IPS-15b (cell line): ENCODE data around the gene PATE3.

ENCODE experiments used
- H3K27me3 ChIP-seq: one replicate; pipeline ENCODE4 v1.6.1; 2013; ENCODE audit warnings: low read length; ENCODE audit not compliant: control insufficient read depth, insufficient read depth
- H3K36me3 ChIP-seq: one replicate; pipeline ENCODE4 v1.6.1; 2013; ENCODE audit warnings: low read length; ENCODE audit not compliant: control insufficient read depth, insufficient read depth
- H3K4me1 ChIP-seq: one replicate; pipeline ENCODE4 v1.6.1; 2013; ENCODE audit warnings: mild to moderate bottlenecking, low read length; ENCODE audit not compliant: control insufficient read depth, insufficient read depth
- H3K4me3 ChIP-seq: one replicate; pipeline ENCODE4 v1.5.1; 2013; ENCODE audit warnings: low read depth, low read length
- H3K9ac ChIP-seq: one replicate; pipeline ENCODE4 v1.6.1; 2013; ENCODE audit warnings: low read depth, mild to moderate bottlenecking, low read length
- H3K9me3 ChIP-seq: one replicate; pipeline ENCODE4 v1.6.1; 2013; ENCODE audit warnings: mild to moderate bottlenecking, low read length; ENCODE audit not compliant: control insufficient read depth, insufficient read depth

The PATE3 gene, protein sequence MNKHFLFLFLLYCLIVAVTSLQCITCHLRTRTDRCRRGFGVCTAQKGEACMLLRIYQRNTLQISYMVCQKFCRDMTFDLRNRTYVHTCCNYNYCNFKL

DNA sequence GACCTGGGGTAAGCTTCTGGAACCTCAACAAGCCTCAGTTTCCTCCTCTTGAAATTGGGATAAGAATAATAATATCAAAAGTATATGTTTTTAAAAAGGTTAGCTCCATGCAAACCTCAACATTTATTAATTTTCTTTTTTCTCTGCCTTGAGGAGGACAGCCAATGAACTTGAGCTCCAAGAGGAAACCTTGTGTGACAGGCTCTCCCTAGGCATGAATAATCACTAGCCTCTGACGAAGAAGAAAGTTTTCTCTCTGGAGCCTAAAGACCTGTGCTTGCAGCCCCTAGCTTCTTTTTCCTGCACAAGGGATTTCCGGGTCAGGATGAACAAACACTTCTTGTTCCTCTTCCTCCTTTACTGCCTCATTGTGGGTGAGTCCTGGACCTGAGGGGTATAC lies at the start of gene PATE3:
TSS of gene PATE3 (plus strand) at position 301 of the 400 bp plus-strand sequence. CDS start at position 326, 25 bp downstream.
- no peak within 1 kb of the TSS for H3K4me3 ChIP-seq
- H3K4me1 ChIP-seq = no peaks in the 10 kb centered on the region
- no peaks in the 10 kb centered on the region for H3K27me3 ChIP-seq
- no peak within 1 kb of the TSS for H3K9ac ChIP-seq
- no peaks in the 10 kb centered on the region for H3K9me3 ChIP-seq
- H3K36me3 ChIP-seq = no peaks in the 10 kb centered on the region

DNA sequence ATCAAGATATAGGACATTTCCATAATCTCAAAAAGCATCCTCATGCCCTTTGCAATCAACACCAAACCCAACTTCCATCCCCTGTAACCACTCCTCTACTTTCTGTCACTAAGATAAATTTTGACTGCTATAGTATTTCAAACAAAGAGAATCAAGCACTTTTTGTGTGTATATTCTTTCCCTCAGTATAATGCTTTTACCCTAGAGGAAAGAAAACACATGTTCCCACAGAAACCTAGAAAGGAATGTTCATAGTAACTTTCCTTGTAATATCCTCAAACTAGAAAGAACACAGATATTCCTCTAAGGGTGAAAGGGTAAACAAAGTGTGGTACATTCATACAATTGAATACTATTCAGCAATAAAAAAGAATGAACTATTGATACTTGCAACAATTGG lies 47.3 kb upstream of the PATE3 start:
- no peaks in the 10 kb centered on the region for H3K27me3 ChIP-seq
- H3K4me3 ChIP-seq = no peak overlapping the region
- H3K9ac ChIP-seq = no peak overlapping the region
- H3K4me1 ChIP-seq = no peaks in the 10 kb centered on the region
- H3K9me3 ChIP-seq = no peaks in the 10 kb centered on the region
- H3K36me3 ChIP-seq = no peaks in the 10 kb centered on the region

DNA sequence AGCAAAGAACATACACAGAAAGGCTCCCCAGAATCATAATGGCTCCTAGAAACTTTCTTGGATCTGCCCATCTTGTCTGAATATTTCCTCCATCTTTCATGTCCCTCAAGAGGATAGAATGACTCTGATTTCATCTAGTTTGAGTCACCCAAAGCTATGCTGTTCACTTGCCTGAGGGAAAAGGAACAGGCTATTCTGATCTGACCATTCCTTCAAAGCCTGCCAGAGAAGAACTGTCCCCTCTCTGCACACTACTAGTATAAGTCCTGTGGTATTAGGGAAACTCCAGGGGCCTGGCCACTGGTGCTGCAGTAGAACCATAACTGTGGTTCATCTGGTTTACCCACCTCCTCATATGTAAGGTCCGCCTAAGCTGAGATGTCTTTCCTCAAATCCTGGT lies 44.2 kb upstream of the PATE3 start:
- no peaks in the 10 kb centered on the region for H3K27me3 ChIP-seq
- no peak overlapping the region for H3K9ac ChIP-seq
- no peaks in the 10 kb centered on the region for H3K36me3 ChIP-seq
- H3K4me1 ChIP-seq = no peaks in the 10 kb centered on the region
- no peaks in the 10 kb centered on the region for H3K9me3 ChIP-seq
- no peak overlapping the region for H3K4me3 ChIP-seq

DNA sequence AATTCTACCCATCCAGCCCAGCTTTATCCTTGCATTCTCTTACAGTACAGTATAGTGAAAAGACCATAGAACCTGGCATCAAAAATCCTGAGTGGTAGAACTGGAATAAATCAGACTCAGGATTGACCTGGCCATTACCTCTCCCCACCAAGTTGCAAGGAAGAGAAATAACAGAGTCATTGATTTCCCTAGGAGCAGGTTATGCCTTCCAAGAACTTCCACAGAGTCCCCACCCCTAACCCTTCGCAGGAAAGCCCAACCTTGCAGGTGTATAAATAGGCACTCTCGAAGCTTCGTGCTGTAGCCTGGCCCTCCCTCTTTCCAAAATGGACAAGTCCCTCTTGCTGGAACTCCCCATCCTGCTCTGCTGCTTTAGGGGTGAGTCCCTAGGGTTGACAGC lies 41.9 kb upstream of the PATE3 start, which contains the start of gene PATE1:
TSS of gene PATE1 (plus strand) at position 301 of the 400 bp plus-strand sequence. CDS start at position 327, 26 bp downstream.
- H3K9ac ChIP-seq = no peak within 1 kb of the TSS
- H3K27me3 ChIP-seq = no peaks in the 10 kb centered on the region
- no peaks in the 10 kb centered on the region for H3K36me3 ChIP-seq
- H3K9me3 ChIP-seq = no peaks in the 10 kb centered on the region
- no peak within 1 kb of the TSS for H3K4me3 ChIP-seq
- H3K4me1 ChIP-seq = no peaks in the 10 kb centered on the region

DNA sequence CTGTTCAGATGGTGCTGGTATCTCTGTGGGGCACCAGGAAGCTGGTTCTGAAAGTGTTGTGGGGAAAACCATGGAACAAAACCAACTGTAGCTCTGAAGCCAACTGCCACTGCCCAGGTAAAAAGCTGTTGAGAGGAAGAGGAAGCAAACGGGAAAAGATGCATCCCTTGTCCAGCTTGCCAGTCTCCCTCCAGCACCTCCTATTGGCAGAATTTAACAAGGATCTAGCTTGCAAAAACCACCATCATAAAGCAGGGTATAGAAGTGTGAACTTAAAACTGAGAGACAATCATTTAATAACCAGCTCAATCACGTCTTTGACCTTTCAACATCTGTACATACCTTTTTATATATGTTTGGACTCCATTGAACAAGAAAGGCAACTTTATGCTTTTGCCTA lies 37.3 kb upstream of the PATE3 start:
- no peaks in the 10 kb centered on the region for H3K4me1 ChIP-seq
- no peak overlapping the region for H3K9ac ChIP-seq
- H3K36me3 ChIP-seq = no peaks in the 10 kb centered on the region
- no peaks in the 10 kb centered on the region for H3K27me3 ChIP-seq
- H3K9me3 ChIP-seq = no peaks in the 10 kb centered on the region
- H3K4me3 ChIP-seq = no peak overlapping the region

DNA sequence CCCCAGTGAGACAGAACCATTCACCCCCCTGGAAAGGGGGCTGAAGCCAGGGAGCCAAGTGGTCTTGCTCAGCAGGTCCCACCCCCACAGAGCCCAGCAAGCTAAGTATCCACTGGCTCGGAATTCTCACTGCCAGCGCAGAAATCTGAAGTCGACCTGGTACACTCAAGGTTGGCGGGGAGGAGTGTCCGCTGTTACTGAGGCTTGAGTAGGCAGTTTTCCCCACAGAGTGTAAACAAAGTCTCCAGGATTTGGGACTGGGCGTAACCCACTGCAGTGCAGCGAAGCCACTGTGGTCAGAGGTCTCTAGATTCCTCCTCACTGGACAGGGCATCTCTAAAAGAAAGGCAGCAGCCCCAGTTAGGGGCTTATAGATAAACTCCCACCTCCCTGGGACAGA lies 31.9 kb upstream of the PATE3 start:
- Histone ChIP-seq H3K4me1 (no peaks in the 10 kb centered on the region), H3K9me3 (no peaks in the 10 kb centered on the region), H3K9ac (no peak overlapping the region), H3K36me3 (no peaks in the 10 kb centered on the region), H3K4me3 (no peak overlapping the region), H3K27me3 (peaks cover 4% of the 10 kb centered on the region)

DNA sequence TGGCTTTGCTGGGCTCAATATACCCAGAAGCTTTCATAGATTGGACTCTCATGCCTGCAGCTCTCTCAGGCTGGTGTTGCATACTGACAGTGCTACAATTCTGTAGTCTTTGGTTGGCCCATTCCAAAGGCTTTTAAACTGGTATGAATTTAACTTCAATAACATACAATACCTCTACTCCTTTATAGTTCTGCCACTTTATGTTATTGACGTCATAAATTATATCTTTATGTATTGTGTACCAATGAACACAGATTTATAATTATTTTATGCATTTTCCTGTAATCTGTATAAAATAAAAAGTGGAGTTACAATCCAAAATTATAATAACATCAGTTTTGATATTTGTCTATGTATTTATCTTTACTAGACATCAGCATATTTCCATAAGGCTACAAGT lies 25.5 kb upstream of the PATE3 start:
- Histone ChIP-seq H3K4me1 (no peaks in the 10 kb centered on the region), H3K27me3 (no peaks in the 10 kb centered on the region), H3K4me3 (no peak overlapping the region), H3K9me3 (no peaks in the 10 kb centered on the region), H3K36me3 (no peaks in the 10 kb centered on the region), H3K9ac (no peak overlapping the region)

DNA sequence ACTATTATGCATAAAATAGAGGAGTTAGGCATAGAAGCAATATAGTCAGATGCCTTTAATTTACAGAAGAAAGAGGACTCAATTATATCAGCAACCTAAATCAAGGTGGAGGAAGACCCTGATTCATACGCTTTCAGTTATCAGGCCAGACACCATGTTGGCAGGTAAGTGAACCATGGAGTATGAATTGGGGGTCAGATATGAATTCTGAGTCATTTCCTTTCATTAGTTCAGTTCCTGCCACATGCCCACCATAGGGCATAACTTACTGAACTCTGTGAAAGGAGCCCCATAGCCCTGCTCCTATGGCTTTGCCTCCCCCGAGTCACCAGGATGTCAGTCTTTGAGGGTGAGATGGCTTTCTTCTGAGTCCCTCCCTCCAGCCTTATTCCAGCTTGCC lies 24.4 kb upstream of the PATE3 start:
- Histone ChIP-seq H3K9ac (no peak overlapping the region), H3K9me3 (no peaks in the 10 kb centered on the region), H3K27me3 (no peaks in the 10 kb centered on the region), H3K36me3 (no peaks in the 10 kb centered on the region), H3K4me3 (no peak overlapping the region), H3K4me1 (no peaks in the 10 kb centered on the region)

DNA sequence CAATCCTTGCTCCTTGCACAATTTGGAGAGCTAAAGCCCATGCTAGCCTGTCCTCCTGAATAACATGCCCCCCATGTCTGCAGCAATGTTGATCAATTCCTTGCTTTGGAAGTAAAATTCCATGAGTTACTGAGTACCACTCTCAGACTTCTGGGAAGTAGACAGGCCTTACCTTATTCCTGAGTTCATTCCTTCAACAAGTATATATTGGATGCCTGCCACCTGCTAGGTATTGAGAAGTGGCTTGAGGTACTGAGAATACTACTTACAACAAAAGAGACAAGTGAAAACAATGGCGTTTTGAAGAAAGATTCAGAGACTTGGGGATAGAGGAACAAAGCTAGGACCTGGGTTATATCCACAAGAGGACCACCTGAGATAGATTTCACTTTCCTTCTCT lies 21.7 kb upstream of the PATE3 start:
- H3K36me3 ChIP-seq = no peaks in the 10 kb centered on the region
- no peaks in the 10 kb centered on the region for H3K27me3 ChIP-seq
- no peak overlapping the region for H3K9ac ChIP-seq
- H3K4me1 ChIP-seq = no peaks in the 10 kb centered on the region
- H3K4me3 ChIP-seq = no peak overlapping the region
- H3K9me3 ChIP-seq = no peaks in the 10 kb centered on the region

DNA sequence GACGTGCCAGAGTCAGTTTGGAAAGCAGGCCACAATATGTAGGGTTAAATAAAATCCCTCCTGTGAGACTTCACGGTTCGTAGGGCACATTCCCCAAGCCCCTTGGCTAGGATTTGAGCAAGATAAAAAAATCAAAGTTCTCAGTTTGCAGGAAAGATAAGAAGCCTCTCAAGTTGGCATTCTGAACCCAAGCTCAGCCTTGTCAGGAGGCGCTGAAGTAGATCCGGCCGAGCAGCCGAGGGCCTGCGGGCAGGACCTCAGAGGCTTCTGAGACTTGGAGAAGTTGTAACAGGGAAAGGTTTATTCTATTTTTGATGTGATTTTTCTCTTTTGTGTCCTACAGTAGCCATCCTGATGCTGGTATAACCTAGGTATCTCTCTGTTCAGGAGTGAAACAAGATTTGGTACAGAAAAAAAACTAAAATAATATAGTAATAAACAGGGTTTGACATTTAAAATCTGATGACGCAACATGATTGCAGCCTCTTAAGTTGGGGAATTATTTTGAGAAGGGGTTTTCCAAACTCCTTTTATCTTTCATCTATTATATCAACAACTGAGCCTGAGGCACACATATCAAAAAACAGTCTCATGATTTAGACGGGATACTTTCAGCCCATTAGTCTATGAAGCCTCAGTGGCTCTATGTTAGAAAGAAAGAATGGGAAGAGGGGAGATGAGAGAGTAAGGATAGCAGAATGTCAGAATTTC lies 19.4 kb upstream of the PATE3 start:
- H3K27me3 ChIP-seq = no peaks in the 10 kb centered on the region
- H3K9me3 ChIP-seq = no peaks in the 10 kb centered on the region
- no peak overlapping the region for H3K9ac ChIP-seq
- H3K4me3 ChIP-seq = no peak overlapping the region
- H3K4me1 ChIP-seq = no peaks in the 10 kb centered on the region
- H3K36me3 ChIP-seq = no peaks in the 10 kb centered on the region

DNA sequence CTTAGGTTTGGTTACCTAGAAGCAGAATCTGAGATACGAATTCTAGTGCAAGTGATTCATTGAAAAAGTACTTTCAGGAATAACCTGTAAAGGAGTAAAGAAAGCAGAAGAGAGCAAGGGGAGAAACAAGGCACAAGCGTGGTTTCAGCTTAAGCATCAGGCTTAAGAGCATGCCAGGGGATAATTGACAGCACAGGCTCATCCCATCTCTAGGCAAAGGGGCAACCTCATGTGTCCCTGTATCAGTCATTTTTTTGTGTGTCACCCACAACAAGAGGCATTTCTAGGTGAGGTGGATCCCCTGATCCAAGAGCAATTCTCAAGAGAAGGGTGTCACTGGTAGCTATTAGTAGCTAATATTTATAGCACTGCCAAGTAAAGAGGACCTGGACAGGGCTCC lies 17.3 kb upstream of the PATE3 start:
- Histone ChIP-seq H3K27me3 (no peaks in the 10 kb centered on the region), H3K4me3 (no peak overlapping the region), H3K9me3 (no peaks in the 10 kb centered on the region), H3K4me1 (no peaks in the 10 kb centered on the region), H3K36me3 (no peaks in the 10 kb centered on the region), H3K9ac (no peak overlapping the region)

DNA sequence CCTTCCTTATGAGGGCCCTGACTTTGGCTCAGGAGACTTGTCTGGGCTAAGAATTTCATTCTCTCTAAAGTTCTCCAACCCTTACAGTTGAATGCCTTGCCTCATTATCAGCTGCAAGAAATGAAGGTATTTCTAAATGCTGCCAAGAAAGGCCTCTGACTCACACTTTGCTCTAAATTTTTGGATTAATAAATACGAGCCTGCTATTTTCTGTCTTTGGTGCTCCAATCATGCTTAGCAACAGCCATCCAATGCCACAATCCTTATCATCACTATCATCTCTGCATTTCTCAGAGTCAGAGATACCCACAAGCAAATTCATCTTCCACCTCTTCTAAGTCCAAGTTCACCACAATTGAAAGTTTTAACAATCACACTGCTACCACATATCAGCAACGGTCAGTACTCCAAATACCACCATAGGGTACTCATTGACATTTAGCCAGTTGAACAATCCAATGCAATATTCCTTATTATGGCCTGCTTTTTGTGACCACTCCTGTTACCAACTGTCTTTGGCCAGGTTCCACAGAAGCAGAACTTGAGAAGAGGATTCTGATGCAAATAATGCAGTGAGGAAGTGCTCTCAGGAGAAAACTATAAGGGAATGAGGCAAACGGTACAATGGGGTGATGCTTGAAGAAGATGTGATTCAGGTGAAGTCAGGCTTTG lies 15.0 kb upstream of the PATE3 start:
- H3K27me3 ChIP-seq = no peaks in the 10 kb centered on the region
- H3K4me1 ChIP-seq = no peaks in the 10 kb centered on the region
- H3K4me3 ChIP-seq = no peak overlapping the region
- H3K9ac ChIP-seq = no peak overlapping the region
- no peaks in the 10 kb centered on the region for H3K36me3 ChIP-seq
- no peaks in the 10 kb centered on the region for H3K9me3 ChIP-seq
